NK-92 treated with Interleukin-12 subunit alpha and Interleukin-12 subunit beta, amount 100 ng/mL, for 24 hours (cell line): Measurements from ENCODE around the gene RPL11.
A peak's percentile ranks its signal among the peaks of the same experiment; 100 is the strongest.
"Not testable (repeated sequence)": the region's sequence is repeated elsewhere in the genome, so short reads cannot be mapped to it uniquely, and the experiment has no call there.

ENCODE experiments used
- DNase-seq: peaks from one replicate; lab custom pipeline; 2025; lab: John Stamatoyannopoulos, UW

RPL11 gene

DNA sequence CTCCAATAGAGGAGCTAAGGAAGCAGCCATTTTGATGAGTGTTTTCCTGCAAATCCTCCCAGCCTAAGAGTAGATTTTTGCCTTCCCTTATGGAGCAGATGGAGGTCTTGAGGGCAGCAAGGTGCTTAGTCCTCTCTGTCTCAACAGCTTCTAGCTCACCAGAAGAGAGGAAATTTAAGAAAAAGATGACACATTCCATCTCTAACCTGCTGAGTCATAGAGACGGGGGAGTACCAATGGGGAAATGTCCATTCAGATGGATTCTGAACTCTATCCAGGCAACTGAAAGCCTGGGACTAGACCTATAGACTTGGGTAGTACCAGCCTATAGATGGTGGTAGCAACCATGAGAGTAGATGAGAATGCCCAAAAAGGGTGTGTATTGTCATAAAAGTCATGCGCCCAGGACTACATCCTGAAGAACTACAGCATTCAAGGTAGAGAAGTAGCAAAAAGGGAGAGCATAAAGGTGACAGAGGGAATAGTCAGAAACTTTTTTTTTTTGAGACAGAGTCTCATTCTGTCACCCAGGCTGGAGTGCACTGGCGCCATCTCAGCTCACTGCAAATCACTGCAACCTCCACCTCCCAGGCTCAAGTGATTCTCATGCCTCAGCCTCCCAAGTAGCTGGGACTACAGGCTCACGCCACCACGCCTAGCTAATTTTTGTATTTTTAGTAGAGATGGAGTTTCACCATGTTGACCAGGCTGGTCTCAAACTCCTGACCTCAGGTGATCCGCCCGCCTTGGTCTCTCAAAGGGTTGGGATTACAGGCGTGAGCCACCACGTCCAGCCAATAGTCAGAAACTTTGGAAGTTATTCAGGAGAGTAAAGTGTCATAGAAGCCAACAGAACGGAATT lies 41.0 kb downstream of the RPL11 start:
- no peak for DNase-seq

DNA sequence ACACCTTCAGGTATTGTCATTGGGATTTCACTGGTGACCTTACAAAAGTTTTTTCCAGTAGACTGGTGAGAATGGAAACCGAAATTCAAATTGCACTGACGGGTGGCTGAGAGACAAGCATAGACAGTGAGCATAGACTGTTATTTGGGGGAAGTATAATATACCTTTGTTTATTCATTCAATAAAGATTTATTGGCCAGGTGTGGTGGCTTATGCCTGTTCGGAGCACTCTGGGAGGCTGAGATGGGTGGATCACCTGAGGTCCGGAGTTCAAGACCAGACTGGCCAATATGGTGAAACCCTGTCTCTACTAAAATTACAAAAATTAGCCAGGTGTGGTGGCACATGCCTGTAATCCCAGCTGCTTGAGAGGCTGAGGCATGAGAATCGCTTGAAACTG lies 41.7 kb downstream of the RPL11 start:
- not testable (repeated sequence) for DNase-seq

DNA sequence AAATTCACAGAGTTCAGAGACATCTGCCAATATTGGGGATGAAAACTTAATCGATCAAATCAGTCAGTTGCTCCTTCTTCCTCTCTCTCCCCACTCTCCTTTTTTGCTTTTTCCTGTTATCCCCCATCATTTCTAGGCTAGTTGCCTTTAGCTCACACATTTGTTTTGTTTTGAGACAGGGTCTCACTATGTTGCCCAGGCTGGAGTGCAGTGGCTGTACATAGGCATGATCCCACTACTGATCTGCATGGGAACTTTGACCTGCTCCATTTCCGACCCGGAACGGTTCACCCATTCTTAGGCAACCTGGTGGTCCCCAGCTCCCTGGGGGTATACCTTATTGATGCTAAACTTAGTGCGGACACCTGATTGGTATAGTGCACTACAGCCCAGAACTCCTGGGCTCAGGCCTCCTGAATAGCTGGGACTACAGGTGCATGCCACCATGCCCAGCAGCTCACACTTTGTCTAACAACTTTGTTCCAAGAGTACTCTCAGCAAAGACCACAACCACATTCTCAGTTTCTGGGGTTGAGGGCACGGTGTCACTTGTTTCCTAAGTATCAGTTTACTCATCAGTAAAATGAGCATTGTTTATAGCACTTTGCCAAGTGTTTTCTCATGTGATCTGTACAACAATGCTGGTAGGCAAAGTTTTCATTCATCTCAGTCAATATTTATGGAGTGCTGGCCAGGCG lies 45.0 kb downstream of the RPL11 start:
- DNase-seq: no peak

DNA sequence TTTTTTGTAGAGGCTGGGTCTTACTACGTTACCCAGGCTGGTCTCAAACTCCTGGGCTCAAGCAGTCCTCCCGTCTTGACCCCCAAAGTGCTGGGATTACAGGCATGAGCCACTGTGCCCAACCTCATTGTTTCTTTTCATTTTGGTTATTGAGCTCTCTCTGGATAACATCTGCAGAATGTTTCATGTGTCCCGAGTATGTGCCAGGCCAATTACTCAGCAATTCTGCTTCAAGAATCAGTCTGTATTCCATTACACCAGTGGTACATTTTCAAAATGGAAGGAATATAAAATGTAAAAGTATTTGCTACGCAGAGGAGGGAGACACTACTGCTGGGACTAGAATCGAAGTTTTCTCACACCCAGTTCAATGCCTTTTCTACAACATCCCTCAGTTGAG lies 50.0 kb downstream of the RPL11 start:
- no peak for DNase-seq

DNA sequence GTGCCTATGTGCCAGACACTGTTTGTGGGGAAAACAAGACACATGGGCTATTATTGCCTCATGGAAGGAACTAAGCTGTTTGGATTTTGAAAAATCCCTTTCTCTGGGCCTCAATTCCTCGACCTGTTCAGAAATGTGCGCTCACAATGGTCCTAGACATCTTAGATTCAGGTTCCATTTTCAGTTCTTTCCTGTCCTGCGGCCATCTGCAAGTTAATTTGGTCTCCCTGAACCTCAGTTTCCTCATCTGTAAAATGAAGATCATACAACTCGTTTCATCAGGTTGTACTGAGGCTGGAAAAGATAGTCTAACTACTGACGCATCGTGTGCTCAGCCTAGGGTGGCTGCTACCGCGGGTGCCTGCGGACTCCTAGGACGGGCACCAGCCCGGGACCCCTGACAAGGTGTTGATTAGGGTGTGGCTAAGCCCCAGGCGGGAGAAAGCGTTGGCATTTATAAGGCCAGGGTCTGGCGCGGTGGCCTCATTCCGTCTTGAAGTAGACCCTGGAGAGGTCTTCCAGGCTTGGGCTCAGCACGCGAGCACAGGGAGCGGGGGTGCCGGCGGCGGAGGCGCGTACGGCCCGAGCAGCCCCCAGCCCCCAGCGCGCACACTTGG lies 51.2 kb downstream of the RPL11 start:
- no peak for DNase-seq

DNA sequence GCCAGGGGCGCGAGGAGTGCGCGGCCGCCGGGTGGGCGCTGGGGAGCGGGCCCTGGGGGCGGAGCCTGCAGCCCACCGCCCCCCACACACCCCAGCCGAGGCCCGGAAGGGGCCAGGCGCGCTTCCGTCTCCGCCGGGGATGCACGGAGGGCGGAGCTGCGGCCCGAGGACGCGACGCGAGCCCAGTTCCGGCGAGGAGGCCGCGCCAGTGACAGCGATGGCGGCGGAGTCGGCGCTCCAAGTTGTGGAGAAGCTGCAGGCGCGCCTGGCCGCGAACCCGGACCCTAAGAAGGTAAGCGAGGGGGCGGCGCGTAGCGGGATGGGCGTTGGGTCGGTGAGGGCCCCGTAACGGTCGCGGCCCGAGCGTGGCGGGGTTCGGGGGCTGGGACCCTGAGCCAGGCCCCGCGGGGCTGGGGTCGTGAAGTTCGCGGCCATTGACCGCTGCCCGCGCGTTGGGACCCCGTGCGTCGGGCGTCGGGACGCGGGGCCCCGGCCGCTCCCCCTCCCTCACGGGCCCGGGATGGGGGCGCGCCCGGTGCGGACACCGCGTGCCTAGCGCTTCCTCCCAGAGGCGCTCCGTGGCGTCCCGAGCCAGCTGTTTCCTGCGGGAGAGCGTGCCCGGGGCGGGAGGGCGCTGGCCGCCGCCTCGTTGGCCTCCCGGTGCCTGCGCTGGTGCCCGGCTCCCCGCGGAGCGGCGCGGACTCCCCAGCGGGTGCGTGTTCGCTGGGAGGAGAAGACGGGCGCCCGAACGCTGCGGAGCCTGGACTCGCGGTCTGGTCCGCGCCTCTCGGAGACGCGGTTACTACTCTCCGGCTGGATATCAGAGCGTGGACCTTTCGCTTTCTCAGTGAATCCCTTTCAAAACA lies 51.9 kb downstream of the RPL11 start, which contains the start of gene ELOA:
ELOA (plus strand) TSS at position 185 of the 866 bp plus-strand sequence; CDS start at position 218, 33 bp downstream.
- DNase-seq: peak; percentile 50

DNA sequence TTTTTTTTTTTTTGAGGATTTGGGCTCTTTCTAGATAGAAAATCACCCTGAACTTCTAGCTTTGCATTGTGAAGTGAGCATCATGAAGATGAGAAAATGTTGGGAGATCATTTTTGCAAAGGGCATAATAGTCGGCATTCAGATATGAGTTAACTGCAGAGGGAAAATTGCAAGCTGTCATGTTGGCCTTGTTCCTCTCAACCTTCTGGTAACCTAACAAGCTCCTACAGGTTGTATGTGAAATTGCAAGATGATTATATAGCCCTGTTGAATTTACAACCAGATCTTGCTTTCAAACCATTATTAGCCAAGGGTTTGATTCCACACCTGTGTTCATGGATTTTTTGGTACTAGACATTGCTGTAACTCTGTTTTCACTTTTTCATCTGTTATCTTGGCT lies 53.9 kb downstream of the RPL11 start:
- DNase-seq: no peak
